ENCODE measurements around the gene FSTL4.
"Not testable (repeated sequence)": the region's sequence is repeated elsewhere in the genome, so short reads cannot be mapped to it uniquely, and the experiment has no call there.

FSTL4 gene

DNA sequence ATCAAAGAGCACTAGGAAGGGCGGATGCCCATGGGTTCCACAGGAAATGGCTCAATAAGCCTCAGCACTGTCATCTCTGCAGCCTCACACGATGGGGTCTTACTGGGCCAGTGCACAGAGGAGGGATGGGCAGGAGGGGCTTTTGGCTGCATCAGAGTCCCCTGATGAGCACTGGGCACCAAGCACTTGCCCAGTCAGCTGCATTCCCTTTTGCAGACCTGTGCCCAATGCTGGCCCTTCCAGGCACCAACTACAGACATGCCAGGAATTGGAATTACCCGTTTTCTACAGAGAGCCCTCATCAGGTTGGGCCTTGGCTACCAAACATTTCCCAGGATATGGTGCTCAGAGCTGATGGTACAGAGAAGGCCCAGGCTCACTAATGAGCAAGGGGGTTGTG lies 378.1 kb downstream of the FSTL4 start:
- no peak for DNase-seq

DNA sequence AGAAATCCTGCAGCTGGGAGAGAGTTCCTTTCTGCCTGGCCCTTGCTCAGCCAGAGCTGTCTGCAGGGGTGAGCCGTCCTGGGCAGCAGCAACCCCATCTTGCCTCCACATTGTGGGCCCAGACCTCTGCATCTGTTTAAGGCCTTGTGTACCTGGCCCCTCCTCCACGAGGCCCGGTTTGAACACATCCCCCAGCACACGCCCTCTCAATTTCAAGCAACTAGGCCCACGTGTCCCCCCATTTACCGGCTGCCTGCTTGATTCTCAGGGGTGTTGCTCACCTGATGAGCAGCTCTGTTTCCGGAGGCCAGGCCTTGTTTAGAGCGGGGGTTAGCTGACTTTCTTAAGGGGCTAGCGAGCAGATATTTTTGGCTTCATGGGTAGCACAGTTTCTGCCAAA lies 378.7 kb downstream of the FSTL4 start:
- DNase-seq, result no peak

DNA sequence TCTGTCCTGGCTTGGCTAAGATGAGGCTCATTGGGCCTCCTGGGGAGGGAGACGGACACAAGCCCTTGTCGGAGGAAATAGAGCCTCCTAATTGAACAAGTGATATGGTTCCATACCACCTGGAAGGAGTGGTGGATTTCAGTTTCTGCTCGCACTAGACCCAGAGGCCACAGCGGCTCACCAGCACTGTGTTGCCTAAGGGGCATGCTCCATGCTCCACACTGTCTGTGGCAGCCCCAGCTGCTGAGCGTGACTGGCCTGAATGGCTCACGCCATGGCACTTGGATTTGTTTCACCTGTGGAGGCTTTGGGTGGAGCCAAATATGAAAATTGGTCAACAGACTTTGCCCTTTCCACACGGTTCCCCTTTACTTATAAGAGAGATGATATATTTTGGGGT lies 379.4 kb downstream of the FSTL4 start:
- no peak for DNase-seq

DNA sequence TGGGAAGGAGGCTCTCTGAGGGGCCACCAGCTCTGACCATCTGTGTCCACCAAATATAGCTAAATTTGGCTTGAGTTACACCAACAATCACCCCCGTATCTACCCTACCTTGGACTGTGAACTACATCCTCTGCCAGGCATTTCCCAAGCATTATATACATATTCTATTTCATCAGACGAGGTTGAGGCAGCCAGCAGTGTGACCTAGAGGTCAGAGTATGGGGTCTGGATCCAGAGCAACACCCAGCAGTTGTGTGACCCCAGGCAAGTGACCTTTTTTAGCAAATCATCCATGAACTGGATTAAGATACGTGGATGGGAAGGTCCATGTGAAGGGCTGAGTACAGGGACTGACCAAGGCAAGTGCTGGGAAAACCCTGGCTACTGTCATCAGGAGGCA lies 379.9 kb downstream of the FSTL4 start:
- DNase-seq, result no peak

DNA sequence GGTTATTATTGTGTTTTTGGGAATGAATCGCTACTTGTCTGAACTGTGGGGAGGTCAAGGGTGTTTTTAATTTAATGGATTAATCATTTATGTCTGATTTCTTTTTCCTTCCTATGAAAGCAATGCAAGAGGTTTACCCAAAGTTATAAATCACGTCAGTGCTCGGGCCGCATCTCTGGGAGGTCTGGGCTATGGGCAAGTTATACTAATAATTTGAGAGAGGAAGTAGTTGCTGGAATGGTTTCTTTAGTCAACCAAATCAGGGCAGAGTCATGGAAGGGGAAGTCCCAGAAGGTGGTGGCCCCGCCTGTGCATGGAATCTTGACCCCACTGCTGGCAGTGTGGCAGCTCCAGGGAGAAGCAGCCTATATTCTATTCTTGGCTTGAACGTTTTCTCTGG lies 380.3 kb downstream of the FSTL4 start:
- DNase-seq, result no peak

DNA sequence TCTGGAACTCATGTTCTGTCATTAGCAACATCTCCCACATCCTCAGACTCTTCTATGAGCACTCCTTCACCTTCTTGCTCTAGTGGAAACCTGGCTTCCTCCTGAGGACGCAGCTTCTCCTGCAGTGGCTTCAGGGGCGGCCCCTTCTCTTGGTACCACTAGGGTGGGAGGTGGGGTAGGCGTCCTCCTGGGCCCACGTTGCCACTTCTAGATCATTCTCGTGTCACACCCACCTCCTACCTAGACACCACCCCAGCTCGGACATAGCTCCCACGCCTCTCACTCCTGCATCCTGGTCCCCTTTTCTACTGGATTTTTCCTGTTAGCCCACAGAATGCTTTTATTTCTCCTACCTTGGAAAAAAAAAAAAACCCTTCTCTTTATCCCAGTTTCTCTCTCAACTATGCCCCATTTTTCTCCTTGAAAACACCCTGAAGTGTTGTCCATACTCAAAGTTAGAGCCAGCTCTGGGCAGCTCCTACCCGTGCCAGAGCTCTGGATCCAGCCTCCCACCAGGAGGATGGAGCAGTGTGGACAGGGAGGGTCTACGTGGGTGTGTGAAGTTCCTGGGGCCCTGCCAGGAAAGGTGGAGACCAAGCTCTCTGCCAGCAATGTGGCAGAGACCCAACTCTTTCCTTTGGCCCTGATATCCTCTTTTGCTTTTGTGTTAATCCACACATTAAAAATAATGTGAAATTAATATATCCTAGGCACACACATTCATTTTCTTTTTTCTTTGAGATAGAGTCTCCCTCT lies 381.3 kb downstream of the FSTL4 start:
- no peak for DNase-seq

DNA sequence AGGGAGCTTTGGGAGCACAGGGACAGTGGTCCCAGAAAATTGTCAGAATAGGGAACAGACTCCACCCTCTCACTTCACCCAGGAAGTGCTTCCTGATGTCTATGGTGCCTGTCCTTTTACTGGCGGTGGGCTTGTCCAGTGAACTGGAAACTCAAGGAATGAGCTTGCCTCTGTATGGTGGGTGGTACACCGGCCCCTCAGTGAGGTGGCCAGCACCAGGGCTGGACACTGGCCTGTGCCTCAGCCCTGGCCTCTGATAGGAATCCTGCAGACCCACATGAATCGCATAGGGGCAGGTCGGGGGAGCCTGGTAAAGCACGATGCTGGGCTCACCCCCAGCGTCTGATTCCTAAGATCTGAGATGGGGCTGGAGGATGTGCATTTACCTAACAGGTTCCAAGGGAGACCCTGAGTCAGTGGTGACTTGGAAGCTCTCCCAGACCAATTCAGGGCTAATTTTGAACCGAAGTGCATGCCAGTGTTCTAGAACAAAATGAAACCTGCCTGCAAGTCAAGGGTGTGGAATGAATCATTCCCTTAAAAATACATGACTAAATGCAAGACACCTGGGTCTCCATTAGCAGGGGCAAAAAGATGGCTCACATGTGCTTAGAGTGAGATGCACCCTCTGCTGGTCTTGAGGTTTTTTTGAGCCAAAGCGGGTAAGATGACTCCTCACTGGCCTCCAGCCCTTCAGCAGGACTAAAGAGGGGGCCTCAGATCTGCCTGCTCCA lies 382.2 kb downstream of the FSTL4 start:
- DNase-seq, result no peak

DNA sequence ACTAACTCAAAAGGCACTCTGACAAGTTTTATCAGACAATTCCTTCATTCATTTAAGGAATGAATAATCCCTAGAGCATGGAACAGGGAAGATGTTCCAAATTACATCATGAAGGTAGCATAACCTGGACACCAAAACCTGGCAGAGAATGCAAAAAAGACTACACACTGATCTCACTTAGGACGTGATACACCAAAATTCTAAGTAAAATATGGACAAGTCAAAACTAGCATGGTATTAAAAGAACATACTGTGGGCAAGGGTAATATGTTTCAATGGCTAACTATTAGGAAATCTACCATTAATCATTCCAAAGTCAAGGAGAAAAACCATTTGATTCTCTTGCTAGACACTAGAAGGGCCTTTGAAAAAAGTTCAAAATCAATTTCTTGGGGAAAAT lies 384.0 kb downstream of the FSTL4 start:
- DNase-seq, result no peak

DNA sequence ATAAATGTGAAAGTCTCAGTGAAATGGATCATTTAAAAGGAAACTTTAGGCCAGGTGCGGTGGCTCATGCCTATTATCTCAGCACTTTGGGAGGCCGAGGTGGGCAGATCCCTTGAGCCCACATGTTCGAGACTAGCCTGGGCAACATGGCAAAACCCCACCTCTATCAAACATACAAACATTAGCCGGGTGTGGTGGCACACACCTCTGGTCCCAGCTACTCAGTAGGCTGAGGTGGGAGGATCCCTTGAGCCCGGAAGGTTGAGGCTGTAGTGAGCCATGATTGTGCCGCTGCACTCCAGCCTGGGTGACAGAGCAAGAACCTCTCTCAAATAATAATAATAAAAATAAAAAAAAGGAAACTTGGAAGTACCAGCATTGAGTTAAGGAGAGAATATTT lies 384.4 kb downstream of the FSTL4 start:
- no peak for DNase-seq

DNA sequence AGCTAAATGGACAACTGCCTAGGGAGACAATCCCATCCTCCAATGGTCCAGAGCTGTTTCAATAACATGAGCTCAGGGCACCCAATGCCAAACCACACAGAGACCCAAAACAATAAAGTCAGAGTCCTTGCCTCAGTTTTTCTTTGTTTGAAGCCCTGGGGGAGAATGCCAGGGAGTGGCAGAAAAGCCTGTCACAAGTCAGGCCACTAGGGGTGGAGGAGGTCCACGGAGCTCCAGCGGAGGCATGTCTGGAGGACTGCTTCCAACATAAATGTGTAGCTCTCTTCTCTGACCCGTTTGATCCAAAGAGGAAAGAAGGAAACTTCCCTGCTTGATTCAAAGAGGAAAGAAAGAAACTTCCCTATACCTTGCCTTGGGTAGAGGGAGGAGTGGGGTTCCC lies 385.3 kb downstream of the FSTL4 start:
- no peak for DNase-seq

DNA sequence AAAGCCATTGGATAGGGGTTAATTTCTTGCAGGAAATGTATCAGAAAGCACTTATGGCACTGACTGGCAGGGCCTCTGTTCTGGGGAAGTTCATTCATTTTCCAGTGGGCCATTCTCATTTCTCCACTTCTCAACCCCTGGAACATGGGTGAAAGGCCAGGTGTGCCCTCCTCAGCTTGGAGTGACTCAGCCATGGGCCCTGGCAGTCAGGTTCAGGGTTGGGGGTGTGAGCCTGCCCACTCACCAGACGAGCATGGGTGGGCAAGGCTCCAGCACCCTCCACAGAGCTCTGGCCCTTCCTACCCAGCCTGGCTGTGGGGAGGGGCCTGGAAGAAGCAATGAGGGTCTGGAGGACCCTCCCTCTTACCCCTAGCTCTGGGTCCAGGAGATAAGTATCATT lies 386.2 kb downstream of the FSTL4 start:
- no peak for DNase-seq

DNA sequence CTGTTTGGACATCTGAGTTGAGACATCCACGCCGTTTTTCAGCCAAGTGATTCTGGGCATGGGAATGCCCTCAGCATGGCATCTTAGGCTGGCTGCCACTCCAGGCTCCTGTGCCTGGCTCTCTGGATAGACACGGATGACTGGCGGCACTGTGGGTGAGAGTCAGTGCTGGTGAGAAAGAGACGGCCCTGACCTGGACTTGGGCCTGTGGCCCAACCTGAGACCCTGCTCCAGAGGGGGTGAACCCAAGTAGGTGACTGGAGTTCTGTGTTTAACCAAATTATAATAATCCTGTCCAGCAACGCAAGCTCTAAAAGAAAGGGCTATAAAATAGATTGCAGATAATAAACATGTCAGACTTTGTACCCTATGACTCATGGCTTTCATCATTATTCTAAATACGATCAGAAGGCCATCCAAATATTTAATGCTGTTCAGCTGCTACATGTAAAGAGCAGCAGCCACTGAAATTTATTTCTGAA lies 386.6 kb downstream of the FSTL4 start:
- DNase-seq, result no peak

DNA sequence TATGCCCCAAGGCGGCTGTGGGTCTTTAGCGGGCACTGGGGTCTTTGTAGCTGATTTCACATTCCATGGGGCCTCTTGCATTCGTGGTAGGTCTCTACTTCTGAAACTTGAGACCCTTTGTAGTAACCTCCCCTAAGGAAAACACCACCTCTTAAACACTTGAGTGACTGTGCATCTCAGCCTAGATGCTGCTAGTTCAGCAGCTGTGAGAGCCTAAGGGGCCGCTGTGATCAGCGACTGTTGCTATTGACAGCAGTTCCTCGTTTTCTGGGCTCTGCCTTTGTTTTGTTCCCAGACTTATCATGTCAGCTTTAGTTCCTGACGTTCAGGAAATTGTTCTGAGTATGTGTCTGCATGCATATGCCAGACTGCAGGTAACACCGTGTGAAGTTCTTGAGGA lies 389.4 kb downstream of the FSTL4 start:
- no peak for DNase-seq

DNA sequence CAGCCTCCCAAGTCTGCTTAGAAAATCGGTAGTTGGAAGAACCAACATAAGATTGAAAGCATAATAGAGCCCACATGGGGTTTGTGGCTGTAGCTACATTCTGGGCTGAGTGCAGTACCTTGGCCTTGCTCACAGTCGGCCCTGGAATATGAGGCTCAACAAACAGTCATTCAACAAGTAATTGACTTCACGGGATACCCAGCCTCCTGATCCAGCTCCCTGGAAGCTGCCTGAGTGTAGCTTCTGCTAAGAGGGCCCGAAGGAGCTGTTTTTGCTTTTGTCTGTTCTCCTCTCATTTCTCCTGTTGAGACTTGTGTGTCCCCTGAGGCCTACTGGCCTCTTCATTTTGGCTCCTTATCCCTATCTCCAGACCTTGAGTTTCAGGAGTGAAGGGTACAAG lies 389.8 kb downstream of the FSTL4 start:
- DNase-seq, result no peak

DNA sequence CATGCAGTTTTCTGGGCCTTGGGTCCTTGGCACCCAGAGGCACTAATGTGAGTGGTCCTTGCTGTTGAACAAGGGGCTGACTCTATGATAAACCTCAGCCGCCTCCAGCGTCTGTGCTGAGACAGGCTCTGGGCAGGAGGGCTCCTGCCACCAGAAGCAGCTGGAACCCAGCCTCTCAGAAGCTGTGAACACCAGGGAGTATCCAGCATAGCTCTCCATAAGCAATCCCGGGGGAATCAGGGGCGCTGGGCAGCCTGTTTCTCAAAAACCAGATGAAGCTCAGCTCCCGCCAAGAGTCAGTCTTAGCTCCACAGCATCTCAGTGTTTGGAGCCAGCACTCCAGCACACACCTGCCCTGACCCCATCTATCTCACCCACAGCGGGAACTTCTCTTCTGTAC lies 390.3 kb downstream of the FSTL4 start:
- no peak for DNase-seq

DNA sequence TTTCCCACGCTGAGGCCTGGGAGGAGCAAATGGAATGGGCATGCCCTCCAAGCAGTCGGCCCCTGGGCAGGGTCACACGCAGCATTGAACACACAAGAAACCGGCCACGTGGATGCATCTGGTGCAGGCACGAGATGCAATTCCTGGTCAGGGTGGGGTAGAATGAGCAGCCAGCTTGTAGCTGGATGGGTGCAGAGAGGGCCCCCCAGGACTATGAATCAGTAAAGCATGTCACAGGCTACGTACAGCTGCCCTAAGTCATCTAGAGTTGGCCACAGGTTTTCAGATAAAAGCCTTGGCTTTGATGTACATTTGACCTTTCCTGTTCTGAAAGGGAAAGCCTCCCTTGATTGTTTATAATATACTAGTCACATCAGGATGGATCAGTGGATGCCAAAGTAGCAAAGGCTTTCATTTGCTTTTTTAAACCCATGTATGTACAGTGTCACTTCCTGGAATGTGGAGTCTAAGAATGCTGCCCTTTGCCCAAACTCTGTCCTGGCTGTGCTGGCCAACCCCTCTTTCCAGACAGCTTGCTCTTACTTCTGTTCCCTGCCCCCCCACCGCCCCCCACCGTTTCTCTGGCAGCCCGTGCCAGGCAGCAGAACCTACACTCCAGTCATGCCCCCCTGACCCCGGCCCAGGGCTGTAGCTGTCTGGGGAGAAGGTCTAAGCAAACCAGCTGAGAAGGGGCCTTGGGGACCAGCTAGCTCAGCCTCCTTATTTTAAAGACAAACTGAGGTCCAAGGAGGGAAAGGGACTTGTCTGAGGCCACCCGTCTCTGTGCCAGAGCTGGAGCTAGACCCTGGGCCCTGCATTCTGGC lies 391.3 kb downstream of the FSTL4 start:
- no peak for DNase-seq

DNA sequence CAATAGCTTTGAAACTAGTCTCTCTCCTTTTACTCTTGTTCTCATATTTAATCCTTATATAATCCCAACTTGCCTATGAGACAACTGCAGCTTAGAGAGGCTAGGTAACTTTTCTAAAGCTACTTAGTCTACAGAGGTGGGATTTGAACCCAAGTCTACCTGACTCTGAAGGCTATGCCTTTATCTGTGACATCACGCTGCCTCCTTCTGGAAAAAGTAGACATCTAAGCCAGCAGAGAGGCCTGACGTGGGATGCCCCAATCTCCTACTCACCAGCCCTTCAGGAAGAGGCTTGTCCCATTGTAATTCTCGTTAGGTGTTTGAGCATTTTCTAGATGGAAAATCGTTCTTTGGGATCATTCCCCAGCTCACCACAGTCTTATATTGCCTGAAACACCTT lies 393.0 kb downstream of the FSTL4 start:
- DNase-seq, result no peak

DNA sequence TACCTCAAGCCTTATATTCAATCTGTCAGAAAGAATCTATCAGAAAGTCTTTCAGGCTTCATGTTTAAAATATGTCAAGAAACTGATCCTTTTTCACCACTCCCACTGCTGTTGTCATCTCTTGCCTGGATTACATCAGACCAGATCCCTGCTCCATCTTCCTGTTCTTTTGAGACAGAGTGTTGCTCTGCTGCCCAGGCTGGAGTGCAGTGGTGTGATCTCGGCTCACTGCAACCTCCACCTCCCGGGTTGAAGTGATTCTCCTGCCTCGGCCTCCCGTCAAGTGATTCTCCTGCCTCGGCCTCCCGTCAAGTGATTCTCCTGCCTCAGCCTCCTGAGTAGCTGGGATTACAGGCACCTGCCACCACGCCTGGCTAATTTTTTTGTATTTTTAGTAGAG lies 396.2 kb downstream of the FSTL4 start:
- not testable (repeated sequence) for DNase-seq

DNA sequence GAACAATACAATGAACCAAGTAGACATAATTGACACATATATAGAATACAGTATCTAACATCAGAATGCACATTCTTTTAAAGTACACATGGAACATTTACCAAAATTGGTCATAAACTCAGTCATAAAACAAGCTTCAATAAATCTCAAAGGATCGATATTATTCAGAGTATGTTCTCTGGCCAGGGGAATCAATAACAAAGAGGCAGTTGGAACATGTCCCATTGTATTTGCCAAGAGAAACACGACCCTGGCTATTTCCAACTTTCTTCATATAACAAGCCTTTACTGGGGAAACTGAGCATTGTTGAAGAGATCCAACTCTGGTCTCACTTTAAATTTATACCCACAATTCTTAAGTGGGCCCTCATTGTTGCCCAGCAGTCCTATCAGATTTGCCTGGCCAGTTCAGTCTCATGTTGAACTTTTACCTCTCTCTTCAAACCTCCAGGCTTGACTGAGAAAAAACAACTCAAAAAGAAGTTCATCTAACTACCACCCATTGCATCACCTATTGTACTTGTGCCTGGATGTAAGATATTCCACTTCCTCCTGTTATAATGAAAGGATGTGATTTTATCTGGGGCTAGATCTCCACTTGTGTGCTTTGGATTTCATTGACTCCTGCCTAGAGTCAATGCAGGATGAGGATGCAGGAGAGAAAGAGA lies 398.1 kb downstream of the FSTL4 start:
- DNase-seq, result no peak

DNA sequence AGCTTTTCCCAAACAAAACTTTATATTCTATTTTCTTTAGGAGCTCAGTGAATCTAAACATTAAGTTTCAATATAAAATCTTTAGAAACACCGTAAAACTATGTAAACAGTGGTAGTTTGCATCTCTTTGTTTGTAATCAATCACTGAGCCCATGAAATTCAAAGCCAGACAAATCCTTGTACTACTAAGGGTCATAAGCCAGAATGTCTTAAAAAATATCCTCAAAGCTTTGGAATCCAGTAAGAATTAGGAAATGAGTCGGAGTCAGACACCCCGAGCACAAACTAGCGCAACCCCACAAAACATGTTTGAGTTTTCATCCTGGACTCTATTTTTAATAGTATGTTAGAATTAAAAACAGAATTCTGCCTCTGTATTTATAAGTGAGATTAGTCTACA lies 406.7 kb downstream of the FSTL4 start:
- no peak for DNase-seq

DNA sequence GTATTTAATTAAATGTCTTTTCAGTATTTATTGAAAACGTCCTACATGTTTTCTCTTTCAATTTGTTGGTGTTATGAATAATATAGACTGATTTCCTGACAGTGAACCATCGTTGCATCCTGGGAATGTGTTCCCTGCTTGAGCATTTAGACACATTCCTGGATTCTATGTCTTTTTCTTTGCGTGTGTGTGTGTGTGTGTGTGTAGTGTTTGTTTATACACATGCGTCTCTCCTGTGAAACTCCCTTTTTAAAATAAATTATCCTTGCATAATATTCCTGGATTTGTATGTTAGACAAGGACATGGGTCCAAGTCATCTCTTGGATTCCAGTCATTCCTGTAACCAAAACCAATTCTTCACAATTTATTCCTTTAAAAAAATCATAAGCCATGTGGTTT lies 407.1 kb downstream of the FSTL4 start:
- DNase-seq, result no peak

DNA sequence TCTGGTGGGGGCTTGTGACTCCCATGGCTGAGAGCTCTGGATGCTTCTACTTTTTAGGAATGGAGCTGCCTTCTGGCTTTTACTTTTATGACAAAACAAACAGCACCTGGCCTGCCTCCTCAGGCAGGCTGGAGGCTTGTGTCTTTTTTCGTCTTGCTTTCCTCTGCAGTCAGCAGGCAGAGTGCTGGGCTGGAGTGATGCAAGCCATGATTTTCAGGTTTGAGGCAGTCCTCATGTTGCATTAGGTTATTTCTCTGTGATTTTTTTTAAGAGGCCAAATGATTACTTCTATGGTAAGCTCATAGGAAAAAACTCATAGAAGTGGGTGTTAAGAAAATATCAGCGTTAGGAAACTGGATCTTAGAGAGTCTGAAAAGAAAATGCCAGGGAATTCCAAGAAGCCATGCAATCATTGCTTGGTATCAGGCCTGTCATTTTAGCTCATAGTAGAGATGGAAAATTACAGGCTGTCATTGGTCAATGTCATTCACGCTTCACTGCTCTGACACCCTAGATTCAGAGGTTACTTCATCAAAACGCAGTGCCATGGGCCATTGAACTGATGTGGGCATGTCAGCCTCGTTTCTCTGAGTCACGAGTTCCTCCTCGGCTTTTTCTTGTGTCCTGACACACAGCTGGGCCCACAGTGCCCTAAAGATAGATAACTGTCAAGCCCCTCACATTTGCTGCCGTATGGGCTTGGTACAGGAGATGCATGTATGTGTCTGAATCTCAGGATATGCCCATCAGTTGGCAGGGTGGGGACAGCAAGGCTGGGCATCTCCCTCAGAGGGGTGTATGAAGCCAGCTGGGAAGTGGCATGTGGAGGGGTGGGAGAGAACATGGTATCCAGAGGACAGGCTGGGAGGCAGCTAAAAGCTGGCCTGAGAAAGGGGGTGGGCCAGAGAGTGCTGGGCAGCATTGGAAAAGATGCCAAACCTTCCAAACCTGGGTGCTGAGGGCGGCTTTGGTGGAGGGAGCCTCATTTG lies 408.7 kb downstream of the FSTL4 start:
- no peak for DNase-seq

Measured in cortex of kidney (tissue), 1 donor.